ENCODE results near the gene PLCG1. TPM values are rescaled to one million over a fixed set of nuclear protein-coding genes. Genes with fewer than 3 reads are reported as not detected.
A peak's percentile ranks its signal among the peaks of the same experiment; 100 is the strongest.

PLCG1 gene
- total RNA-seq, 4 donors from 2014 or later, result 54.0 to 188 (median 91.5) TPM

DNA sequence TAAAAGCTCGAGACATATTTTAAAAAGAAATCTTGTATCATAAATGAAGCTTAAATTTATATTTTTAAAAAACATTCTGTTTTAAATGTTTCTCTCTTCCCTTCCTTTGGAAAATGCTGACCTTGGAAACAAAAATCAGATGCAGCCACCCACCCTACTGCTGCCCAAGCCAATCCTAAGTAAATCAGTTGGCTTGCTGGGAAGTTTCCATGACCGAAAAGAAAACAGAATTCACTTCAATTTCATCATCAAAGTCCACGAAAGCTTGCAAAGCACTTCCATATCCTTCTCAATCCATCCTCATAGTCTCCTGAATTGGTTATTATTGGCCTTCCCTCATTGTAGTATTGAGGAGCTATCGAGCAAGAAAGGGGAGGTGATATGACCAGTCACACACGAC, 80.1 kb downstream of the PLCG1 start:
- no peak for DNase-seq (ENCODE audit: low spot score in 2 of 2)
- H3K9me3 ChIP-seq, result no peaks in the 10 kb centered on the region
- no peak overlapping the region for H3K4me3 ChIP-seq
- no peaks in the 10 kb centered on the region for H3K36me3 ChIP-seq
- TF ChIP-seq POLR2A (IDR thresholded peaks at IDR 0.05) (no peak), EP300 (IDR thresholded peaks at IDR 0.05) (no peak), POLR2AphosphoS5 (IDR thresholded peaks at IDR 0.05) (no peak)
- TF ChIP-seq, protein P1, sequence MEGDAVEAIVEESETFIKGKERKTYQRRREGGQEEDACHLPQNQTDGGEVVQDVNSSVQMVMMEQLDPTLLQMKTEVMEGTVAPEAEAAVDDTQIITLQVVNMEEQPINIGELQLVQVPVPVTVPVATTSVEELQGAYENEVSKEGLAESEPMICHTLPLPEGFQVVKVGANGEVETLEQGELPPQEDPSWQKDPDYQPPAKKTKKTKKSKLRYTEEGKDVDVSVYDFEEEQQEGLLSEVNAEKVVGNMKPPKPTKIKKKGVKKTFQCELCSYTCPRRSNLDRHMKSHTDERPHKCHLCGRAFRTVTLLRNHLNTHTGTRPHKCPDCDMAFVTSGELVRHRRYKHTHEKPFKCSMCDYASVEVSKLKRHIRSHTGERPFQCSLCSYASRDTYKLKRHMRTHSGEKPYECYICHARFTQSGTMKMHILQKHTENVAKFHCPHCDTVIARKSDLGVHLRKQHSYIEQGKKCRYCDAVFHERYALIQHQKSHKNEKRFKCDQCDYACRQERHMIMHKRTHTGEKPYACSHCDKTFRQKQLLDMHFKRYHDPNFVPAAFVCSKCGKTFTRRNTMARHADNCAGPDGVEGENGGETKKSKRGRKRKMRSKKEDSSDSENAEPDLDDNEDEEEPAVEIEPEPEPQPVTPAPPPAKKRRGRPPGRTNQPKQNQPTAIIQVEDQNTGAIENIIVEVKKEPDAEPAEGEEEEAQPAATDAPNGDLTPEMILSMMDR (IDR thresholded peaks at IDR 0.05), result no peak
- H3K27ac ChIP-seq, result no peak overlapping the region
- H3K27me3 ChIP-seq, result no peaks in the 10 kb centered on the region
- peaks cover 17% of the 10 kb centered on the region for H3K4me1 ChIP-seq
- WGBS, result 75% methylated on average over 5 of the region's 5 CpGs

DNA sequence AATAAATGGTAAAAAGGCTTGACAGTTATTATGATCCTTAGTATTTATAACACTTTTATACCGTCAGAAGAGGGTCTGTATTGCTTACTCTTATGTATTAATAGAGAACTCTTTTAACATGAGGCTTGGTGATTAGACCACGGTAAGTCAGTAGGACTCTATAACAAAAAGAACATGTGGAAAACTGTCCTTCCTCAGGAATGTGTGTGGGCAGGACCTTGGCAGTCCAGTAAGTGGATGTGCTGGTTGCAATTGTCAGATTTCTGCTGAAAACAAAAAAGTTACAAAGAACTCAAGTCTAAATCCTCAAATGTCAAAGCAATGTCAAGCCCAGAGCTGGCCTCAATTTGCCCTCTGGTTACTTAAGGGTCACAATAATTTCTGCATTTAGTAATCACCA, 81.1 kb downstream of the PLCG1 start:
- TF ChIP-seq EP300 (IDR thresholded peaks at IDR 0.05) (no peak), POLR2AphosphoS5 (IDR thresholded peaks at IDR 0.05) (no peak), POLR2A (IDR thresholded peaks at IDR 0.05) (no peak)
- TF ChIP-seq, protein P1 (IDR thresholded peaks at IDR 0.05), result no peak
- Histone ChIP-seq H3K27ac (peak overlapping the region; percentile 4), H3K36me3 (no peaks in the 10 kb centered on the region), H3K4me3 (no peak overlapping the region), H3K27me3 (no peaks in the 10 kb centered on the region), H3K4me1 (peaks cover 19% of the 10 kb centered on the region), H3K9me3 (no peaks in the 10 kb centered on the region)
- WGBS, result 61% methylated on average over 2 of the region's 2 CpGs
- no peak for DNase-seq (ENCODE audit: low spot score in 2 of 2)

DNA sequence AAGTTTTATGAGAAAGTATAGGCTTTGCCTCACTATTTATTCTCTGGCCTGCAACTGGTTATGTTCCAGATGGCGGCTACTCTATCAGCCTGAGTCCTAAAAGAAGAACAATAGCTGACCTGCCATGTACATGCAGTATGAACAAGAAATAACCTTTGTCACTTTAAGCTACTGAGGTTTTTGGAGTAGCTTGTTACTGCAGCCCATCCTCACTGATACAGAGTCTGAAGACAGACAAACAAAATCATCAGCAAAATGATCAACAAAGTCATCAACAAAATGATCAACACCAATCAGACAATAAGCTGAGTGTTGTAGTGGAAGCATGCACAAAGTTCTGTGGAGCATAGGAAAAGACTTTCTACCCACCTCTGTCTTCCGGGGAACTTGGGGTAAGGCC, 82.5 kb downstream of the PLCG1 start:
- TF ChIP-seq EP300 (IDR thresholded peaks at IDR 0.05) (no peak), POLR2AphosphoS5 (IDR thresholded peaks at IDR 0.05) (no peak), POLR2A (IDR thresholded peaks at IDR 0.05) (no peak)
- TF ChIP-seq, protein P1 (IDR thresholded peaks at IDR 0.05), result no peak
- 100% methylated on average over 2 of the region's 2 CpGs for WGBS
- H3K36me3 ChIP-seq, result no peaks in the 10 kb centered on the region
- H3K27me3 ChIP-seq, result no peaks in the 10 kb centered on the region
- no peak overlapping the region for H3K27ac ChIP-seq
- no peak overlapping the region for H3K4me3 ChIP-seq
- DNase-seq (ENCODE audit: low spot score in 2 of 2), result no peak
- H3K4me1 ChIP-seq, result peaks cover 19% of the 10 kb centered on the region
- H3K9me3 ChIP-seq, result no peaks in the 10 kb centered on the region

DNA sequence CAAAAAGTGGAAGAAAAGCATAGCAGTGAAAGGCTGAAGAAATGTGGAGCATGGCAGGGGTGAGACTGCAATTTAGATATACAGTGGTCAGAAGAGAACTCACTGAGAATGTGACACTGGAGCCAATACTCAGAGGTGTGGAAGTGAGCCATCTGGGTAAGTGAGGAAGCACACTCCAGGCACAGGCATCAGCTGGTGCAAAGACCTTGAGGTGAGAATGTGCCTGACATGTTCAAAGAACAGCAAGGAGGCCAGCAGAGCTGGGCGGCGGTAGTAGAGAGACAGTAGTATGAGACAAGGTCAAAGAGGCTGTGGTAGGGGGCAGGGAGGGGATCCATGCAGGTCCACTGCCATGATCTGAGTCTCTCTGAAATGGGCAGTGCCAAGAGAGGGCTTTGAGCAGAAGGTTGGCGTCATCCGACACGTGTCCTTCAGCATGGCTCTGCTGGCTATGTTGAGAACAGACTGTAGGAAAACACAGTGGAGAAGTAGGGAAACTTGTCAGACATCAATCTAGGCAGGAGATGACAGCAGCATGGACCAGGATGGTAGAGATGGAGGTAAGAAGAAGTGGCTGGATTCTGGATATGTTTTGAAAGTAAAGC, 84.4 kb downstream of the PLCG1 start:
- Histone ChIP-seq H3K27me3 (no peaks in the 10 kb centered on the region), H3K27ac (peak overlapping the region; percentile 55), H3K4me3 (no peak overlapping the region), H3K36me3 (no peaks in the 10 kb centered on the region), H3K4me1 (peaks cover 19% of the 10 kb centered on the region), H3K9me3 (no peaks in the 10 kb centered on the region)
- TF ChIP-seq POLR2A (IDR thresholded peaks at IDR 0.05) (no peak), POLR2AphosphoS5 (IDR thresholded peaks at IDR 0.05) (no peak), EP300 (IDR thresholded peaks at IDR 0.05) (no peak)
- TF ChIP-seq, protein P1 (IDR thresholded peaks at IDR 0.05), result no peak
- WGBS, result 85% methylated on average over 5 of the region's 5 CpGs
- DNase-seq (ENCODE audit: low spot score in 2 of 2), result no peak

DNA sequence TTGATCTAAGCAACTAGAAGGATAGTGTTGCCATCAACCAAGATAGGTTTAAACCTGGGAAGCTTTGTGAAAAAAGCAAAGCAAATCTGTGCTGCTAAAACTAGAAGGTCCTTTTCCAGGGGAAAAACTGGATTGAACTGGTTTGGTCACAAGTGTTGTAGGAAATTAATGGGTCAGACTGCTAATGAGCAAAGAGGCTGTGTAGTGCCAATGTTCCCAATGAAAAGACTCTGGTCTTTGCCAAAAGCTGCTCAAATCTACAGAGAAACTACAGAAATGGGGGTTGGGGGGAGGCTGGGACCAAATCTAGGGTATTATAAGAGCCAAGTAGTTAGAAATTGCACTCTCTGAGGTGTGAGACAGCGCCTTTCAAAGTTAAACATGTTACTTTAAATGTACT, 85.0 kb downstream of the PLCG1 start:
- Histone ChIP-seq H3K9me3 (no peaks in the 10 kb centered on the region), H3K27me3 (no peaks in the 10 kb centered on the region), H3K36me3 (no peaks in the 10 kb centered on the region), H3K4me3 (no peak overlapping the region), H3K27ac (peak overlapping the region; percentile 55), H3K4me1 (peaks cover 19% of the 10 kb centered on the region)
- 88% methylated on average over 1 of the region's 1 CpG for WGBS
- no peak for DNase-seq (ENCODE audit: low spot score in 2 of 2)
- TF ChIP-seq POLR2AphosphoS5 (IDR thresholded peaks at IDR 0.05) (no peak), EP300 (IDR thresholded peaks at IDR 0.05) (no peak)
- TF ChIP-seq, protein P1 (IDR thresholded peaks at IDR 0.05), result no peak

Measured in suprapubic skin (tissue), 4 donors.